Progenitor cell of endocrine pancreas (in vitro differentiated cells): ENCODE results near the gene EFCAB10. TPM values are rescaled to one million over a fixed set of nuclear protein-coding genes. Genes with fewer than 3 reads are reported as not detected.

Experiments
- DNase-seq: peaks from one replicate; pipeline ENCODE4 v3.0.0; 2021; ENCODE audit warnings: low spot score; ENCODE audit not compliant: unreplicated experiment
- H3K27ac Mint-ChIP-seq: 2 replicates; pipeline ENCODE4 v1.8.0; 2021; ENCODE audit warnings: mild to moderate bottlenecking, moderate library complexity, mixed read lengths
- H3K27me3 Mint-ChIP-seq: 2 replicates; pipeline ENCODE4 v1.8.0; 2021; ENCODE audit warnings: mixed read lengths
- H3K36me3 Mint-ChIP-seq: 2 replicates; pipeline ENCODE4 v1.8.0; 2022; ENCODE audit warnings: mixed read lengths; ENCODE audit not compliant: insufficient read depth
- H3K4me1 Mint-ChIP-seq: 2 replicates; pipeline ENCODE4 v1.8.0; 2021; ENCODE audit warnings: low read depth, mixed read lengths
- H3K4me3 Mint-ChIP-seq: 2 replicates; pipeline ENCODE4 v1.8.0; 2021; ENCODE audit warnings: low read depth, mild to moderate bottlenecking, moderate library complexity, mixed read lengths
- H3K9me3 Mint-ChIP-seq: 2 replicates; pipeline ENCODE4 v1.8.0; 2021; ENCODE audit warnings: low read depth, mixed read lengths
- CTCF ChIP-seq: fragments of 200-600 bp; sonication (generic); IDR thresholded peaks from one replicate; pipeline ENCODE4 v1.5.0; 2021; ENCODE audit warnings: antibody characterized with exemption, mild to moderate bottlenecking; ENCODE audit not compliant: unreplicated experiment
- total RNA-seq: library from RNA; stranded (reverse); gene quantifications from 2 replicates; pipeline ENCODE4 v1.2.1, GENCODE V29; 2021

Gene EFCAB10
- total RNA-seq, 1 donor from 2014 or later: 0.53 TPM

GRCh38 chr7:105614341-105614840 is 33.1 kb upstream of the EFCAB10 start:
- Mint-ChIP-seq H3K27ac (no peak overlapping the region), H3K4me1 (no peaks in the 10 kb centered on the region), H3K36me3 (peaks cover 11% of the 10 kb centered on the region), H3K4me3 (no peak overlapping the region), H3K9me3 (no peaks in the 10 kb centered on the region), H3K27me3 (no peaks in the 10 kb centered on the region)
- TF ChIP-seq CTCF: no peak
- no peak for DNase-seq

DNA sequence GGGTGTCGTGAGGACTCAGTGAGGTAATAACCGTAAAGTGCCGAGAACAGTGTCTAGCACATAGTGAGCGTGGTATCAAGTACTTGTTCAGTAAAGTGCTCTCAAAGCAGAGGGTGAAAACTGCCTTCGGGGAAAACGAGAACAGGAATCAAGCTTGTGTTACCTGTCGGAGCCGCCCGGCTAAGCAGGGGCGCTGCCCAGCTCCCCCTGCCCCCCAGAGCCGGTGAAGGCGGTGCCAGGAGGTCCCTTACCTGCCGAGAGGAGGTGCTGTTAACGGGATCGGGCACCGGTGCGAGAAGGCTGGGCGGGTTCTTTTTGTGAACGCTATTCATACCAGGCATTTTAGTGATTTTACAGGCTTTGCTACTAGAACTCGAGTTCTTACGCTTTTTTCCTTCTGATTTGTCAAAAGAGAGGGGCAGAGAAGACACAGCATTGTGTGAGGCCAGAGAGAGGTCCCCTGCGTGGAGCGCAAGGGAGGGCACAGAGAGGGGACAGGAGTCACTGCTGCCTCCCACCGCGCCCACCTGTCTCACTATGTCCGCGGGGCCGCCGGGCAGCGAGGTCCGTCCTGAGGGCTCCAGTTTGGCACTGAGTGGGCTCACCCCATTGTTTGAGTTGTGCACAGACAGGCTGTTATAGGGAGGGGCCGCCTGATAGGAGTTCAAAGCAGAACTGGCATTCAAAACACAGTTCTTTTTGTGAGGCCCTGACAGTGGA is 32.5 kb upstream of the EFCAB10 start:
- no peaks in the 10 kb centered on the region for H3K27me3 Mint-ChIP-seq
- no peak overlapping the region for H3K27ac Mint-ChIP-seq
- TF ChIP-seq CTCF: no peak
- H3K4me3 Mint-ChIP-seq: no peak overlapping the region
- peaks cover 10% of the 10 kb centered on the region for H3K36me3 Mint-ChIP-seq
- no peak for DNase-seq
- no peaks in the 10 kb centered on the region for H3K4me1 Mint-ChIP-seq
- no peaks in the 10 kb centered on the region for H3K9me3 Mint-ChIP-seq

- TF ChIP-seq CTCF: no peak
- no peaks in the 10 kb centered on the region for H3K9me3 Mint-ChIP-seq
- H3K27ac Mint-ChIP-seq: no peak overlapping the region
- no peaks in the 10 kb centered on the region for H3K27me3 Mint-ChIP-seq
- peaks cover 9% of the 10 kb centered on the region for H3K36me3 Mint-ChIP-seq
- no peaks in the 10 kb centered on the region for H3K4me1 Mint-ChIP-seq
- H3K4me3 Mint-ChIP-seq: no peak overlapping the region
- DNase-seq: no peak
Observed at GRCh38 chr7:105612806-105613205, 31.5 kb upstream of the EFCAB10 start.

DNA sequence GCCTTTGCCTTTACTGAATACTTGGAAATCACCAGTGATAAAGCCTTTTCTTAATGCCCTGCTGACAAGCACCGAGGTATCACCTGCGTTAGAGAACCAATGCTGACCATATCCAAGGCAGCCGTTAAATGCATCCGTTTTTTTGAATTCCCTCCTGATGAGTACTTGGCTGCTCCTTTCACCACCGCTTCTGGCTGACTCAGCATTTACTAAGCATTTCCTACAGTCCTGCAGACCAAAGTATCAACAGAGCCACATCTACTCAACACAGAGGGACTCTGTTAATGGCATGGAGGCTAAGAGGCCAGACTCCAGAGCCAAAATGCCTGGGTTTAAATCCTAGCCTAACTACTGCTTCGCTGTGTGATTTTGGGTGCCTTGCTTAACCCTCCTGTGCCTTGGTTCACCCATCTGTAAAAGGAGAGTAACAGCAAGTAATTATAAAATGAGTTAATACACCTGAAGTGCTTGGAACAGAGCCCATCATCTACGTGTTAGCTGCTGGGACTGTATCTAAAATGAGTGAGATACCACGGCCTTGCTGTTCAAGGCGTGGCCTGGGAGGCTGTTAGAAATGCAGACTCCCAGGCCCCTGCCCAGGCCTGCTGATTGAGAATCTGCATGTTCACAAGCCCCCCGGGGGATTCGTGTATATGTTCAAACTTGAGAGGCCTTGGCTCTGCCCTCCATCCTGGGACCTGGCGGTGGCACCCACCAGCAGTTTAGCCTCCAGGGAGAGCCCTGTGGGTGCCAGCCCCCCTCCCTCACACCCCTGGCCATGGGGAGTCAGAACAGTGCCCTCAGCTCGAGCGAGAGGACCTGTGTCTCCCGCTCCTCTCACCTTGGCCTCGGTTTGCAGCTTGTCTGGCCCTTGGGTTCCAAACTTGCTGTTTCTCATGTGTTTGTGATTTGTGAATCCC is 30.8 kb upstream of the EFCAB10 start:
- Mint-ChIP-seq H3K27ac (no peak overlapping the region), H3K36me3 (peaks cover 9% of the 10 kb centered on the region), H3K4me3 (no peak overlapping the region), H3K9me3 (no peaks in the 10 kb centered on the region), H3K27me3 (no peaks in the 10 kb centered on the region), H3K4me1 (no peaks in the 10 kb centered on the region)
- TF ChIP-seq CTCF: no peak
- DNase-seq: no peak

DNA sequence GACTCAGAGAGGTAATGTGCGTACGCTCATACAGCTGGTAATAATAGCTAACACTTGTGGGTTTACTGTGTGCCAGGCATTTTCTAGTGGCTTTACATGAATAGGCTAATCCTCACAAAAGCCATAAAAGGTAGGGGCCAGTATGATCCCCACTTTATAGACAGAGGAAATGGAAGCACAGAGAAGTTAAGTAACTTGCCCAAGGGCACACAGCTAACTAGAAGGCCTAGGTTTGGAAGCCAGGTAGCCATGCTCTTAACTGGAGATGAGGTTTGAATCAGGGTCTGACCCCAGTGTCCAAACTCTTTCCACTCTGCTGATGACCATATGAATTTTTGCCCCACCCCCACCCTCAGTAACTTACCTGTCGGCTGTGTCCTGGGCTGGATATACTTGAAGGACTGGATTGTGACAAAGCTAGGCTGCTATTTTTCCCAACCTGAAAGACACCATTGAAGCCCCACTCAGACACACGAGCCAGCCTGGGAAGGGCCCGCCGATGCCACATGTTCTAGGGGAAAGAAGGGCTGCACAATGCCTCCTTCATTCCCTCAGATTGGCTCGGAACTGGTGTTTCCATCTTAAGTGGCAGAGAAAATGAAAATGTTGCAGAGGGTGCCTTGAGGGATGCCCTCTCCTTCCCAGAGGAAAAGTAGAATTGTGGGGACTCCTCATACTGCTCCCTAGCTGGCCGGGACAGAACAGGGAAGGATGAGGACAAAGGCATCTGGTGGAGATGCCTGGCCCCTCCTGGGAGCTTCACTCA is 29.1 kb upstream of the EFCAB10 start:
- no peak for TF ChIP-seq CTCF
- peaks cover 9% of the 10 kb centered on the region for H3K36me3 Mint-ChIP-seq
- no peak for DNase-seq
- H3K27me3 Mint-ChIP-seq: no peaks in the 10 kb centered on the region
- H3K27ac Mint-ChIP-seq: no peak overlapping the region
- no peak overlapping the region for H3K4me3 Mint-ChIP-seq
- H3K4me1 Mint-ChIP-seq: no peaks in the 10 kb centered on the region
- no peaks in the 10 kb centered on the region for H3K9me3 Mint-ChIP-seq
